SK-N-SH treated with all-trans-retinoic acid at 6 μM for 48 hours (cell line): ENCODE data around the gene SCN7A.

Experiments used
- ATAC-seq: fragments of 200-7000 bp; cut with Tn5 transposase; 3 replicates; pipeline ENCODE4 v1.9.1; 2020; ENCODE audit warnings: mild to moderate bottlenecking, moderate library complexity
- ARNTL ChIP-seq: fragments of 450-650 bp; formaldehyde crosslinking; IDR thresholded peaks from 2 replicates; pipeline ENCODE4 v1.5.0; 2020; ENCODE audit warnings: low read depth, mild to moderate bottlenecking, moderate library complexity, borderline replicate concordance
- CSDC2 ChIP-seq: fragments of 250-450 bp; sonication (Bioruptor Pico); IDR thresholded peaks from 2 replicates; pipeline ENCODE4 v1.5.0; 2020; ENCODE audit warnings: mild to moderate bottlenecking, moderate library complexity
- ESRRG ChIP-seq: fragments of 250-450 bp; sonication (Bioruptor Pico); IDR thresholded peaks from 2 replicates; pipeline ENCODE4 v1.6.1; 2021; ENCODE audit warnings: mild to moderate bottlenecking
- GLIS3 ChIP-seq: fragments of 250-450 bp; sonication (Bioruptor Pico); IDR thresholded peaks from 2 replicates; pipeline ENCODE4 v1.5.0; 2020; ENCODE audit warnings: mild to moderate bottlenecking, moderate library complexity
- ISL1 ChIP-seq: fragments of 250-450 bp; sonication (Bioruptor Pico); IDR thresholded peaks from 2 replicates; pipeline ENCODE4 v2.1.2; 2022; ENCODE audit warnings: mild to moderate bottlenecking, moderate library complexity
- OSR1 ChIP-seq: fragments of 250-450 bp; sonication (Bioruptor Pico); IDR thresholded peaks from 2 replicates; pipeline ENCODE4 v1.8.0; 2022; ENCODE audit warnings: moderate library complexity, mild to moderate bottlenecking, inconsistent platforms
- PPARA ChIP-seq: fragments of 250-450 bp; sonication (Bioruptor Pico); IDR thresholded peaks from 2 replicates; pipeline ENCODE4 v1.5.0; 2020; ENCODE audit warnings: mild to moderate bottlenecking, borderline replicate concordance
- RARB ChIP-seq: fragments of 250-450 bp; sonication (Bioruptor Pico); IDR thresholded peaks from 2 replicates; pipeline ENCODE4 v1.8.0; 2021; ENCODE audit warnings: mild to moderate bottlenecking, moderate library complexity
- TCF4 ChIP-seq: fragments of 250-450 bp; sonication (Bioruptor Pico); IDR thresholded peaks from 2 replicates; pipeline ENCODE4 v1.8.0; 2021; ENCODE audit warnings: mild to moderate bottlenecking, moderate library complexity, borderline replicate concordance
- TOX ChIP-seq: fragments of 250-450 bp; sonication (Bioruptor Pico); IDR thresholded peaks from 2 replicates; pipeline ENCODE4 v1.8.0; 2021; ENCODE audit warnings: mild to moderate bottlenecking, moderate library complexity, borderline replicate concordance
- ZC3H10 ChIP-seq: fragments of 250-450 bp; sonication (Bioruptor Pico); IDR thresholded peaks from 2 replicates; pipeline ENCODE4 v1.5.1; 2021; ENCODE audit warnings: mild to moderate bottlenecking, moderate library complexity
- ZFP3 ChIP-seq: fragments of 250-450 bp; sonication (Bioruptor Pico); IDR thresholded peaks from 2 replicates; pipeline ENCODE4 v1.5.0; 2020; ENCODE audit warnings: mild to moderate bottlenecking, moderate library complexity
- ZFP30 ChIP-seq: fragments of 450-650 bp; formaldehyde crosslinking; IDR thresholded peaks from 2 replicates; pipeline ENCODE4 v1.5.0; 2022; ENCODE audit warnings: mild to moderate bottlenecking, moderate library complexity
- ZNF565 ChIP-seq: fragments of 450-650 bp; formaldehyde crosslinking; conservative IDR thresholded peaks from 2 replicates; pipeline ENCODE4 v1.5.0; 2020; ENCODE audit warnings: low read depth, mild to moderate bottlenecking, moderate library complexity
- ZNF70 ChIP-seq: fragments of 450-650 bp; formaldehyde crosslinking; IDR thresholded peaks from 2 replicates; pipeline ENCODE4 v1.5.0; 2020; ENCODE audit warnings: mild to moderate bottlenecking, moderate library complexity
- ZNF8 ChIP-seq: fragments of 450-650 bp; formaldehyde crosslinking; IDR thresholded peaks from 2 replicates; pipeline ENCODE4 v1.5.0; 2020; ENCODE audit warnings: mild to moderate bottlenecking, moderate library complexity
- TF ChIP-seq, protein P1 (sequence below): fragments of 250-450 bp; sonication (Bioruptor Pico); IDR thresholded peaks from 2 replicates; pipeline ENCODE4 v1.5.0; 2020; ENCODE audit warnings: mild to moderate bottlenecking, moderate library complexity
- TF ChIP-seq, protein P2 (sequence below): fragments of 250-450 bp; sonication (Bioruptor Pico); IDR thresholded peaks from 2 replicates; pipeline ENCODE4 v1.5.1; 2020; ENCODE audit warnings: low read depth, mild to moderate bottlenecking, moderate library complexity
- TF ChIP-seq, protein P3 (sequence below): fragments of 250-450 bp; sonication (Bioruptor Pico); IDR thresholded peaks from 2 replicates; pipeline ENCODE4 v1.5.1; 2021; ENCODE audit warnings: mild to moderate bottlenecking, moderate library complexity
- TF ChIP-seq, protein P4 (sequence below): fragments of 250-450 bp; sonication (Bioruptor Pico); IDR thresholded peaks from 2 replicates; pipeline ENCODE4 v1.8.0; 2020; ENCODE audit warnings: mild to moderate bottlenecking, moderate library complexity, borderline replicate concordance
- TF ChIP-seq, protein P5 (sequence below): fragments of 250-450 bp; sonication (Bioruptor Pico); IDR thresholded peaks from 2 replicates; pipeline ENCODE4 v1.8.0; 2021; ENCODE audit warnings: low read depth, mild to moderate bottlenecking, moderate library complexity, borderline replicate concordance

Gene SCN7A

GRCh38 chr2:166375195-166375735 is 118.8 kb downstream of the SCN7A start:
- TF ChIP-seq, protein P1, sequence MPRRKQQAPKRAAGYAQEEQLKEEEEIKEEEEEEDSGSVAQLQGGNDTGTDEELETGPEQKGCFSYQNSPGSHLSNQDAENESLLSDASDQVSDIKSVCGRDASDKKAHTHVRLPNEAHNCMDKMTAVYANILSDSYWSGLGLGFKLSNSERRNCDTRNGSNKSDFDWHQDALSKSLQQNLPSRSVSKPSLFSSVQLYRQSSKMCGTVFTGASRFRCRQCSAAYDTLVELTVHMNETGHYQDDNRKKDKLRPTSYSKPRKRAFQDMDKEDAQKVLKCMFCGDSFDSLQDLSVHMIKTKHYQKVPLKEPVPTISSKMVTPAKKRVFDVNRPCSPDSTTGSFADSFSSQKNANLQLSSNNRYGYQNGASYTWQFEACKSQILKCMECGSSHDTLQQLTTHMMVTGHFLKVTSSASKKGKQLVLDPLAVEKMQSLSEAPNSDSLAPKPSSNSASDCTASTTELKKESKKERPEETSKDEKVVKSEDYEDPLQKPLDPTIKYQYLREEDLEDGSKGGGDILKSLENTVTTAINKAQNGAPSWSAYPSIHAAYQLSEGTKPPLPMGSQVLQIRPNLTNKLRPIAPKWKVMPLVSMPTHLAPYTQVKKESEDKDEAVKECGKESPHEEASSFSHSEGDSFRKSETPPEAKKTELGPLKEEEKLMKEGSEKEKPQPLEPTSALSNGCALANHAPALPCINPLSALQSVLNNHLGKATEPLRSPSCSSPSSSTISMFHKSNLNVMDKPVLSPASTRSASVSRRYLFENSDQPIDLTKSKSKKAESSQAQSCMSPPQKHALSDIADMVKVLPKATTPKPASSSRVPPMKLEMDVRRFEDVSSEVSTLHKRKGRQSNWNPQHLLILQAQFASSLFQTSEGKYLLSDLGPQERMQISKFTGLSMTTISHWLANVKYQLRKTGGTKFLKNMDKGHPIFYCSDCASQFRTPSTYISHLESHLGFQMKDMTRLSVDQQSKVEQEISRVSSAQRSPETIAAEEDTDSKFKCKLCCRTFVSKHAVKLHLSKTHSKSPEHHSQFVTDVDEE (CRISPR knock-in tag), result no peak
- TF ChIP-seq, protein P2, sequence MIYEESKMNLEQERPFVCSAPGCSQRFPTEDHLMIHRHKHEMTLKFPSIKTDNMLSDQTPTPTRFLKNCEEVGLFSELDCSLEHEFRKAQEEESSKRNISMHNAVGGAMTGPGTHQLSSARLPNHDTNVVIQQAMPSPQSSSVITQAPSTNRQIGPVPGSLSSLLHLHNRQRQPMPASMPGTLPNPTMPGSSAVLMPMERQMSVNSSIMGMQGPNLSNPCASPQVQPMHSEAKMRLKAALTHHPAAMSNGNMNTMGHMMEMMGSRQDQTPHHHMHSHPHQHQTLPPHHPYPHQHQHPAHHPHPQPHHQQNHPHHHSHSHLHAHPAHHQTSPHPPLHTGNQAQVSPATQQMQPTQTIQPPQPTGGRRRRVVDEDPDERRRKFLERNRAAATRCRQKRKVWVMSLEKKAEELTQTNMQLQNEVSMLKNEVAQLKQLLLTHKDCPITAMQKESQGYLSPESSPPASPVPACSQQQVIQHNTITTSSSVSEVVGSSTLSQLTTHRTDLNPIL (CRISPR knock-in tag), result no peak
- TF ChIP-seq ZNF565 (no peak), ZC3H10 (no peak), ZNF8 (CRISPR knock-in tag) (no peak), ZFP30 (CRISPR knock-in tag) (no peak), ZFP3 (CRISPR knock-in tag) (no peak), ARNTL (CRISPR knock-in tag) (no peak), TOX (no peak), ISL1 (CRISPR knock-in tag) (no peak), ESRRG (CRISPR knock-in tag) (no peak), TCF4 (CRISPR knock-in tag) (no peak), CSDC2 (CRISPR knock-in tag) (no peak), OSR1 (CRISPR knock-in tag) (no peak), RARB (CRISPR knock-in tag) (no peak), GLIS3 (CRISPR knock-in tag) (no peak)
- TF ChIP-seq, protein P3, sequence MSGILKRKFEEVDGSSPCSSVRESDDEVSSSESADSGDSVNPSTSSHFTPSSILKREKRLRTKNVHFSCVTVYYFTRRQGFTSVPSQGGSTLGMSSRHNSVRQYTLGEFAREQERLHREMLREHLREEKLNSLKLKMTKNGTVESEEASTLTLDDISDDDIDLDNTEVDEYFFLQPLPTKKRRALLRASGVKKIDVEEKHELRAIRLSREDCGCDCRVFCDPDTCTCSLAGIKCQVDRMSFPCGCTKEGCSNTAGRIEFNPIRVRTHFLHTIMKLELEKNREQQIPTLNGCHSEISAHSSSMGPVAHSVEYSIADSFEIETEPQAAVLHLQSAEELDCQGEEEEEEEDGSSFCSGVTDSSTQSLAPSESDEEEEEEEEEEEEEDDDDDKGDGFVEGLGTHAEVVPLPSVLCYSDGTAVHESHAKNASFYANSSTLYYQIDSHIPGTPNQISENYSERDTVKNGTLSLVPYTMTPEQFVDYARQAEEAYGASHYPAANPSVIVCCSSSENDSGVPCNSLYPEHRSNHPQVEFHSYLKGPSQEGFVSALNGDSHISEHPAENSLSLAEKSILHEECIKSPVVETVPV, result no peak
- TF ChIP-seq, protein P4, sequence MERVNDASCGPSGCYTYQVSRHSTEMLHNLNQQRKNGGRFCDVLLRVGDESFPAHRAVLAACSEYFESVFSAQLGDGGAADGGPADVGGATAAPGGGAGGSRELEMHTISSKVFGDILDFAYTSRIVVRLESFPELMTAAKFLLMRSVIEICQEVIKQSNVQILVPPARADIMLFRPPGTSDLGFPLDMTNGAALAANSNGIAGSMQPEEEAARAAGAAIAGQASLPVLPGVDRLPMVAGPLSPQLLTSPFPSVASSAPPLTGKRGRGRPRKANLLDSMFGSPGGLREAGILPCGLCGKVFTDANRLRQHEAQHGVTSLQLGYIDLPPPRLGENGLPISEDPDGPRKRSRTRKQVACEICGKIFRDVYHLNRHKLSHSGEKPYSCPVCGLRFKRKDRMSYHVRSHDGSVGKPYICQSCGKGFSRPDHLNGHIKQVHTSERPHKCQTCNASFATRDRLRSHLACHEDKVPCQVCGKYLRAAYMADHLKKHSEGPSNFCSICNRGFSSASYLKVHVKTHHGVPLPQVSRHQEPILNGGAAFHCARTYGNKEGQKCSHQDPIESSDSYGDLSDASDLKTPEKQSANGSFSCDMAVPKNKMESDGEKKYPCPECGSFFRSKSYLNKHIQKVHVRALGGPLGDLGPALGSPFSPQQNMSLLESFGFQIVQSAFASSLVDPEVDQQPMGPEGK (CRISPR knock-in tag), result no peak
- TF ChIP-seq, protein P5, sequence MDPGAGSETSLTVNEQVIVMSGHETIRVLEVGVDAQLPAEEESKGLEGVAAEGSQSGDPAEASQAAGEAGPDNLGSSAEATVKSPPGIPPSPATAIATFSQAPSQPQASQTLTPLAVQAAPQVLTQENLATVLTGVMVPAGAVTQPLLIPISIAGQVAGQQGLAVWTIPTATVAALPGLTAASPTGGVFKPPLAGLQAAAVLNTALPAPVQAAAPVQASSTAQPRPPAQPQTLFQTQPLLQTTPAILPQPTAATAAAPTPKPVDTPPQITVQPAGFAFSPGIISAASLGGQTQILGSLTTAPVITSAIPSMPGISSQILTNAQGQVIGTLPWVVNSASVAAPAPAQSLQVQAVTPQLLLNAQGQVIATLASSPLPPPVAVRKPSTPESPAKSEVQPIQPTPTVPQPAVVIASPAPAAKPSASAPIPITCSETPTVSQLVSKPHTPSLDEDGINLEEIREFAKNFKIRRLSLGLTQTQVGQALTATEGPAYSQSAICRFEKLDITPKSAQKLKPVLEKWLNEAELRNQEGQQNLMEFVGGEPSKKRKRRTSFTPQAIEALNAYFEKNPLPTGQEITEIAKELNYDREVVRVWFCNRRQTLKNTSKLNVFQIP (CRISPR knock-in tag), result no peak
- ATAC-seq, result peak; percentile 31

GRCh38 chr2:166373951-166374350 is 120.1 kb downstream of the SCN7A start:
- ATAC-seq, result peak; percentile 40
- TF ChIP-seq TCF4 (CRISPR knock-in tag), result no peak
- TF ChIP-seq GLIS3 (CRISPR knock-in tag), result no peak
- no peak for TF ChIP-seq ISL1 (CRISPR knock-in tag)
- no peak for TF ChIP-seq ZNF8 (CRISPR knock-in tag)
- TF ChIP-seq ESRRG (CRISPR knock-in tag), result no peak
- no peak for TF ChIP-seq ZFP3 (CRISPR knock-in tag)
- no peak for TF ChIP-seq TOX
- TF ChIP-seq, protein P3, result no peak
- TF ChIP-seq CSDC2 (CRISPR knock-in tag), result no peak
- TF ChIP-seq ZNF565, result no peak
- TF ChIP-seq ZNF70 (CRISPR knock-in tag), result no peak
- TF ChIP-seq RARB (CRISPR knock-in tag), result no peak
- no peak for TF ChIP-seq ZFP30 (CRISPR knock-in tag)
- no peak for TF ChIP-seq PPARA (CRISPR knock-in tag)
- no peak for TF ChIP-seq ARNTL (CRISPR knock-in tag)
- TF ChIP-seq, protein P5 (CRISPR knock-in tag), result no peak
- TF ChIP-seq, protein P4 (CRISPR knock-in tag), result no peak
